ENCODE measurements around the gene CLIP3. TPM values are rescaled to one million over a fixed set of nuclear protein-coding genes. Genes with fewer than 3 reads are reported as not detected.

CLIP3 gene
- total RNA-seq, 1 experiment from 2014 or later: 1.5 TPM

DNA sequence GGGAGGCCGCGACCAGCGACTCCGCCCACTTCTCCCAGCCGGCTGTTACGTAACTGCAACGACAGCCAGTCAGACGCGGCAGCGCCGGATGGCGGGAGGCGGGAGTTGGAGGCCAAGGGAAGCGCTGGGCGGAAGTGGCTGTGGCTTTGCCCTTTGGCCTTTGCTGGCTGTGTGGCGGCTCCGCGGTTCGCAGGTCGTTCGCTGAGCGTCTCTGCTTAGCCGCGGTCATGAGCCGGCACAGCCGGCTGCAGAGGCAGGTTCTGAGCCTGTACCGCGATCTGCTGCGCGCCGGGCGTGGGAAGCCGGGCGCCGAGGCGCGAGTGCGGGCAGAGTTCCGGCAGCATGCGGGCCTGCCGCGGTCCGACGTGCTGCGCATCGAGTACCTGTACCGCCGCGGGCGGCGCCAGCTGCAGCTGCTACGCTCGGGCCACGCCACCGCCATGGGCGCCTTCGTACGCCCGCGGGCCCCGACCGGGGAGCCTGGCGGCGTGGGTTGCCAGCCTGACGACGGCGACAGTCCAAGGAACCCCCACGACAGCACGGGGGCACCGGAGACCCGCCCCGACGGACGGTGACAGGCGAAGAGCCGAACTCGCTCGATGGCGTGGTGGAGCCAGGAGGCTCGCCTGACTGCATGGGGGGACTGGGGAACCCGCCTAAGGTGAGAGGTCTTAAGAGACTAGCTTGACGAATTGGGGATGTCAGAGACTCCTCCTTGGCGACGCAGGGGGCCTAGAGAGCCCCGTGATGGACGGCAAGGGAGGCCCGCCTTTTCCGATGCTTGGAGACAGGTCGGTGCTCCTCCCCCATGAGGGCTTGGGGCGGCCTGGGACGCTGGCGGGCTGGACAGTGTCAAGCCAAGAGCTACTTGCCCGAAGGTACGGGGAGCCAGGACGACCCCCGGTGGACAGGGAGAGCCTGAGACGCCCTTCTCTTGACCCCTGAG is 37.4 kb downstream of the CLIP3 start, which contains the start of gene SDHAF1:
Gene SDHAF1, plus strand, starts transcription at position 141 of the 946 bp plus-strand sequence. Its CDS starts 87 bp downstream, at position 228.
- no TSS peak for BruUV-seq (replicated peaks)
- ChIA-PET CTCF (no interaction called here), POLR2A (interaction anchor here (2.1 kb wide), 1 partner anchor 13 kb away, joined by 7 read pairs; the partner anchor contains the start of gene SYNE4), RAD21 (ENCODE audit: low non-redundant PET in 1 of 2, low total read pairs in 2 of 2, uncharacterized antibody in 2 of 2, unreplicated experiment in 2 of 2) (no interaction called here)
- no peaks in the 10 kb centered on the region for H3K27me3 ChIP-seq (ENCODE audit: insufficient read depth, low read length)
- intact Hi-C loops (cut with micrococcal nuclease): no loop called here
- H3K4me1 ChIP-seq (ENCODE audit: control insufficient read depth in 1 of 2, insufficient read depth in 2 of 2, low read length in 2 of 2): peaks cover 12 to 20% of the 10 kb centered on the region in 2 experiments
- H4K20me1 ChIP-seq (ENCODE audit: insufficient read depth): no peaks in the 10 kb centered on the region
- H3K9me2 ChIP-seq (ENCODE audit: insufficient read depth): no peaks in the 10 kb centered on the region
- H2AFZ ChIP-seq (ENCODE audit: low read depth, low read length, poor library complexity, severe bottlenecking): peak within 1 kb of the TSS; percentile 78
- H3K9ac ChIP-seq (ENCODE audit: low read length): peak within 1 kb of the TSS; percentile 78
- H3K4me2 ChIP-seq (ENCODE audit: low read length): peak within 1 kb of the TSS; percentile 92
- H3K9me3 ChIP-seq (ENCODE audit: control insufficient read depth in 1 of 2, insufficient read depth in 1 of 2, low read depth in 1 of 2, low read length in 2 of 2): no peaks in the 10 kb centered on the region
- H3K79me2 ChIP-seq (ENCODE audit: insufficient read depth, low read length): peaks cover 39% of the 10 kb centered on the region
- peak; percentile 86 for ATAC-seq
- 0 out of 4 replicates have a peak, but pooled peaks cover 0 to 3% of the 10 kb centered on the region in 2 experiments for H3K36me3 ChIP-seq (ENCODE audit: control insufficient read depth in 1 of 2, insufficient read depth in 2 of 2, low read length in 2 of 2)
- H3K4me3 ChIP-seq (replicated peaks in 1 of 2; ENCODE audit: low read depth in 1 of 2, low read length in 2 of 2): peak within 1 kb of the TSS; percentile 84 to 94
- H3K27ac ChIP-seq (ENCODE audit: low read depth, low read length): peak within 1 kb of the TSS; percentile 83
- DNase-seq (ENCODE audit: low read depth, low spot score): peak; percentile 85
- TF ChIP-seq SP1 (IDR thresholded peaks at IDR 0.05; ENCODE audit: low read depth) (peak; percentile 76), FOSL1 (IDR thresholded peaks at IDR 0.05; ENCODE audit: low read depth) (no peak), JUND (IDR thresholded peaks at IDR 0.05) (no peak), CBX3 (IDR thresholded peaks at IDR 0.05; ENCODE audit: low read depth) (no peak; the same call in 1 of the 2 replicates), POLR2AphosphoS5 (IDR thresholded peaks at IDR 0.05; ENCODE audit: low read depth, low read length) (peak; percentile 88), SRF (IDR thresholded peaks at IDR 0.05; ENCODE audit: low read depth) (no peak), ELF1 (IDR thresholded peaks at IDR 0.05; ENCODE audit: borderline replicate concordance, low read depth) (no peak; the same call in 1 of the 2 replicates), EGR1 (IDR thresholded peaks at IDR 0.05; ENCODE audit: low read depth) (peak; percentile 83; the same call in 1 of the 2 replicates), ZBTB33 (IDR thresholded peaks at IDR 0.05; ENCODE audit: extremely low read depth, insufficient replicate concordance, low read length) (no peak), RAD21 (IDR thresholded peaks at IDR 0.05; ENCODE audit: low read depth) (no peak), ZFX (IDR thresholded peaks at IDR 0.05) (peak; percentile 86), YY1 (IDR thresholded peaks at IDR 0.05; ENCODE audit: extremely low read depth, insufficient replicate concordance, low read depth, low read length) (no peak), TCF7L2 (IDR thresholded peaks at IDR 0.05; ENCODE audit: borderline replicate concordance, extremely low read depth, insufficient read depth, insufficient read length) (peak; percentile 17), POLR2A (IDR thresholded peaks at IDR 0.05; ENCODE audit: borderline replicate concordance, extremely low read depth, insufficient read depth, insufficient read length) (peak; percentile 17), ATF3 (IDR thresholded peaks at IDR 0.05) (no peak), CEBPB (IDR thresholded peaks at IDR 0.05; ENCODE audit: low read depth) (no peak; the same call in 1 of the 2 replicates), EZH2 (IDR thresholded peaks at IDR 0.05) (no peak), ZNF274 (IDR thresholded peaks at IDR 0.05; ENCODE audit: low read depth, low read length) (no peak), MAX (IDR thresholded peaks at IDR 0.05) (peak; percentile 87), SIN3A (IDR thresholded peaks at IDR 0.05; ENCODE audit: low read depth) (peak; percentile 87), EZH2phosphoT487 (IDR thresholded peaks at IDR 0.05; ENCODE audit: borderline replicate concordance) (no peak)
- TF ChIP-seq, protein P1, sequence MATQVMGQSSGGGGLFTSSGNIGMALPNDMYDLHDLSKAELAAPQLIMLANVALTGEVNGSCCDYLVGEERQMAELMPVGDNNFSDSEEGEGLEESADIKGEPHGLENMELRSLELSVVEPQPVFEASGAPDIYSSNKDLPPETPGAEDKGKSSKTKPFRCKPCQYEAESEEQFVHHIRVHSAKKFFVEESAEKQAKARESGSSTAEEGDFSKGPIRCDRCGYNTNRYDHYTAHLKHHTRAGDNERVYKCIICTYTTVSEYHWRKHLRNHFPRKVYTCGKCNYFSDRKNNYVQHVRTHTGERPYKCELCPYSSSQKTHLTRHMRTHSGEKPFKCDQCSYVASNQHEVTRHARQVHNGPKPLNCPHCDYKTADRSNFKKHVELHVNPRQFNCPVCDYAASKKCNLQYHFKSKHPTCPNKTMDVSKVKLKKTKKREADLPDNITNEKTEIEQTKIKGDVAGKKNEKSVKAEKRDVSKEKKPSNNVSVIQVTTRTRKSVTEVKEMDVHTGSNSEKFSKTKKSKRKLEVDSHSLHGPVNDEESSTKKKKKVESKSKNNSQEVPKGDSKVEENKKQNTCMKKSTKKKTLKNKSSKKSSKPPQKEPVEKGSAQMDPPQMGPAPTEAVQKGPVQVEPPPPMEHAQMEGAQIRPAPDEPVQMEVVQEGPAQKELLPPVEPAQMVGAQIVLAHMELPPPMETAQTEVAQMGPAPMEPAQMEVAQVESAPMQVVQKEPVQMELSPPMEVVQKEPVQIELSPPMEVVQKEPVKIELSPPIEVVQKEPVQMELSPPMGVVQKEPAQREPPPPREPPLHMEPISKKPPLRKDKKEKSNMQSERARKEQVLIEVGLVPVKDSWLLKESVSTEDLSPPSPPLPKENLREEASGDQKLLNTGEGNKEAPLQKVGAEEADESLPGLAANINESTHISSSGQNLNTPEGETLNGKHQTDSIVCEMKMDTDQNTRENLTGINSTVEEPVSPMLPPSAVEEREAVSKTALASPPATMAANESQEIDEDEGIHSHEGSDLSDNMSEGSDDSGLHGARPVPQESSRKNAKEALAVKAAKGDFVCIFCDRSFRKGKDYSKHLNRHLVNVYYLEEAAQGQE (IDR thresholded peaks at IDR 0.05; ENCODE audit: low read depth): no peak

Measured in HCT116 (cell line).